ENCODE data around the gene BTBD17. TPM values are rescaled to one million over a fixed set of nuclear protein-coding genes. Genes with fewer than 3 reads are reported as not detected.
A peak's percentile ranks its signal among the peaks of the same experiment; 100 is the strongest.

The BTBD17 gene
- total RNA-seq, 2 experiments from 2014 or later, result 0.18 TPM; not detected in 1

DNA sequence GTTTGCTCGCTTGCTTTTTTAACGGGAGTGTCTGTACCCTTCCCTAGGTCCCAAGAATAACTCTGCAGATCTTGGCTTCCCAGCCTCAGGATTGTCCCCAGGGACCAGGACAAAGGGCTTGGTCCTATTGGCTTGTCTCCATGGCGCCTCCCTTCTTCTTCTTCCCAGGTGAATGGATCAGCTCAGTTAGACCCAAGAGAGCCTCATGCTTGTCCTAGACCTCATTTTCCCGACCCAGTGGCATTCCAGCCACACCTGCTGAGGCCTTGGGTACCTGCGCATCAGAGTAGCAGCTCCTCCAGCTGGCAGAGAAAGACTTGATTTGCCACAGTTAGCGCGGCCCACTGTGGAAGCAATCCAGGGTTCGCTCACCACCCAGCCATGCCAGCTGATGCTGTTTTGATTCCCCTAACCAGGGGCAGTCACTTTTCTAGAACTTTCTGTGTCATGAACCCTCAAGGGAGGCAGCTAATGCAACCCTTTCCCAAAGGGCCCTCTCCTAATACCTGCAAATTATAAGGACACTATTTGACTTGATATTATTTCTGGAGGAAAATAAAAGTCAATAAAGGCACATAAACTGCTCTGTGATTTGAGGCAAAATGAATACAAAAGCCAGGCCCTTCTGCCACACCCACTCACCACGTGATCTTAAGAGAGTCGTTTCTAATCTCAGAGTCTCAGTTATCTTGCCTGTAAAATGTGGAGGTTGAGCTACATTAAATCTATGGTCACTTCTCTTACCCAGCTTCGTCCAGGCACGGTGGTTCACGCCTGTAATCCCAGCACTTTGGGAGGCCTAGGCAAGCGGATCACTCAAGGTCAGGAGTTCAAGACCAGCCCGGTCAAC, 19.5 kb upstream of the BTBD17 start:
- Mint-ChIP-seq H3K4me3 (no peak overlapping the region), H3K27me3 (peaks cover 12% of the 10 kb centered on the region), H3K9me3 (no peaks in the 10 kb centered on the region), H3K27ac (no peak overlapping the region), H3K4me1 (peaks cover 9% of the 10 kb centered on the region), H3K36me3 (ENCODE audit: low read depth) (no peaks in the 10 kb centered on the region)
- CTCF ChIA-PET, result interaction anchor here (0.6 to 8.5 kb wide), 7 partner anchors 12 to 222 kb away, joined by 3 to 128 read pairs (median 29); partner anchors contain the start of gene GPR142
- POLR2A ChIA-PET, result no interaction called here
- no peak for DNase-seq

DNA sequence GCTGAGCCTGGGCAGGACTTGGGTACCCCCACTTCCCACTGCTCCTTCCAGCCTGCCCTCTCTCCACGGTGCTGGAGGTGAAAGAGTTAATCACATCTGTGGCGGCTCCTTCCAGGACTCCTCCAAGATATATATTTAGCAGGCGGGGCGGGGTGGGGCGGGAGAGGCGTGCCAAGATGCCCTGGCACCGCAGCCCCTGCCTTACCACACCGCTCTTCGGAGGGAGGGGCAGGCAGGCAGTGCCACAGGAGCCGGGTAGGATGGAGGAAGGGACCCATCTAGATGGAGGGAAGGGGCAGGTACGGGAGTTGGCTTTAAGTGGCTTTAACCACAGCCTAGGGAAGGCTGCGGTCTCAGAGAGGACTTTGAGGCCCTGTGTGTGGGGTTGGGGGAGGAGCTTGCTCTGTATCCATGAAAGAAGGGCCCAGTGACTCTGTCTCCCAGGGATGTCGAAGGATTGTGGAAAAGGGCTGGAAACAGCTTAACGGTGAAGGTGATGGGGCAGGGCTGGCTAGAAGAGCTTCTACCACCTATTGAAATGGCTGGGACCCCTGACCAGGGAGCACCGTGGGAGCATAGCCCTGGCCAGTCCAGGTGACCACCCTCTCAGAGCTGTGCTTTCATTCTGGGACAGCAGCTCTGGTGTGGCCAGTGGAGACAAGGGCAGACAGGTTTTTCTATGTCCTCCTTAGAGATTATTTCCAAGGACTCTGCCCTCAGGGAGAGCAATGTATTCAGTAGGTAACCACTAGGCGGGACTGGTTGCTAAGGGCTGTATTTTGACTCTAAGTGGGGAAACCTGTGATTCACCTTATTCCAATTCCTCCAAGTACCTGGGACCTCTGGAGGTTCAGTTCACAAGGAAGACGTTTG, 18.7 kb upstream of the BTBD17 start:
- DNase-seq, result no peak
- Mint-ChIP-seq H3K27me3 (peaks cover 12% of the 10 kb centered on the region), H3K4me3 (no peak overlapping the region), H3K36me3 (ENCODE audit: low read depth) (no peaks in the 10 kb centered on the region), H3K27ac (no peak overlapping the region), H3K9me3 (no peaks in the 10 kb centered on the region), H3K4me1 (peaks cover 9% of the 10 kb centered on the region)
- CTCF ChIA-PET, result interaction anchor here (0.8 to 8.5 kb wide), 11 partner anchors 10 to 223 kb away, joined by 3 to 128 read pairs (median 7); partner anchors contain the start of genes CD300A and GPR142
- POLR2A ChIA-PET, result interaction anchor here (1.1 to 1.6 kb wide), 3 partner anchors 10 to 58 kb away, joined by 3 to 10 read pairs (median 4); no protein-coding TSS in a partner anchor

DNA sequence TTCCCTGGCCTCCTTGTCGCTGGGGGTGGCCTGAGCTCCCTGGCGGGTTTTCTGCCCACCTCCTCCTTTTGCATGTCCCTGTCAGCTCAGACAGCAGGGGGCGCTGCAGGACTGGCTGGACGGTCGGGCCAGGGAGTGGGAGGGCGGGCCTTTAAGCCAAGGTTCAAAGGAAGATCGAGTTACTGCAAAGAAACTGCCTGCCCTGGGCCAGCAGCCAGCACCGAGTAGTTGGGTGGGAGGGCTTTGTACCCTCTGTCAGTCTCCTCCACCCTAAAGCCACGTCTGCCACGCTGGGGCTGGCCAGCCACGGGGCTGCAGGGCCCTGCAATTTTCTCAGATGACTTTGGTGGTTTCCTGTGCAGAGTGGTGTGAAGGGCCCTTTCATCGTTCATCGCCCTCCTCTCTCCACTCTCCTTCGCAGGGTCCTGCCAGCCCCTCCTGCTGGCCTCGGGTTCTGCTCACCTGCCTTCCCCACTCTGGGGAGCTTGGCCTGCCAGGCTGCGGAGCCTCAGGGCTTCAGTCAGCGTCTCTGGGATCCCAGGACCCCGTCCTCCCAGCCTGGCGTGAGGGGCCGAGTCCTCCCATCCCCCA, 17.9 kb upstream of the BTBD17 start:
- peaks cover 9% of the 10 kb centered on the region for H3K4me1 Mint-ChIP-seq
- peaks cover 12% of the 10 kb centered on the region for H3K27me3 Mint-ChIP-seq
- DNase-seq, result peak; percentile 93
- no peaks in the 10 kb centered on the region for H3K36me3 Mint-ChIP-seq (ENCODE audit: low read depth)
- H3K9me3 Mint-ChIP-seq, result no peaks in the 10 kb centered on the region
- no peak overlapping the region for H3K27ac Mint-ChIP-seq
- CTCF ChIA-PET, result interaction anchor here (0.6 to 8.5 kb wide), 31 partner anchors 9 to 356 kb away, joined by 3 to 128 read pairs (median 5); partner anchors contain the start of genes BTBD17, CD300A, CD300LD and GPR142
- POLR2A ChIA-PET, result interaction anchor here (0.8 to 1.6 kb wide), 6 partner anchors 9 to 111 kb away, joined by 3 to 10 read pairs (median 4); no protein-coding TSS in a partner anchor
- H3K4me3 Mint-ChIP-seq, result no peak overlapping the region

DNA sequence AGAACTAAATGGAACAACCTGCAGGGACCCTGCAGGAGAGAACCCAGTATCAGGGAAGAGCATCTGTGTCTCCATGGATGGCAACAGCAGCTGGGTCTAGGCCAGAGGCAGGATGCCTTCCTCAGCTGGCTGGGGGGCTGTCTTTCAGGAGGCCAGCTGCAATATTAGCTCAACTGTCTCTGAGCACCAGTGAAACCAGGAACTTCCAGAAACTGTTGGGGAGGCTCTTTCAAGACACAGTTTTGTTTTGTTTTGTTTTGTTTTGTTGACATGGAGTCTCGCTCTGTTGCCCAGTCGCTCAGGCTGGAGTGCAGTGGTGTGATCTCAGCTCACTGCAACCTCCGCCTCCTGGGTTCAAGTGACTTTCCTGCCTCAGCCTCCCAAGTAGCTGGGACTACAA, 13.2 kb upstream of the BTBD17 start:
- ChIA-PET POLR2A (no interaction called here), CTCF (interaction anchor here (8.5 kb wide), 1 partner anchor 81 kb away, joined by 128 read pairs; no protein-coding TSS in a partner anchor)
- no peaks in the 10 kb centered on the region for H3K36me3 Mint-ChIP-seq (ENCODE audit: low read depth)
- peaks cover 6% of the 10 kb centered on the region for H3K4me1 Mint-ChIP-seq
- no peak overlapping the region for H3K4me3 Mint-ChIP-seq
- H3K27me3 Mint-ChIP-seq, result peaks cover 10% of the 10 kb centered on the region
- no peak for DNase-seq
- H3K9me3 Mint-ChIP-seq, result no peaks in the 10 kb centered on the region
- no peak overlapping the region for H3K27ac Mint-ChIP-seq

DNA sequence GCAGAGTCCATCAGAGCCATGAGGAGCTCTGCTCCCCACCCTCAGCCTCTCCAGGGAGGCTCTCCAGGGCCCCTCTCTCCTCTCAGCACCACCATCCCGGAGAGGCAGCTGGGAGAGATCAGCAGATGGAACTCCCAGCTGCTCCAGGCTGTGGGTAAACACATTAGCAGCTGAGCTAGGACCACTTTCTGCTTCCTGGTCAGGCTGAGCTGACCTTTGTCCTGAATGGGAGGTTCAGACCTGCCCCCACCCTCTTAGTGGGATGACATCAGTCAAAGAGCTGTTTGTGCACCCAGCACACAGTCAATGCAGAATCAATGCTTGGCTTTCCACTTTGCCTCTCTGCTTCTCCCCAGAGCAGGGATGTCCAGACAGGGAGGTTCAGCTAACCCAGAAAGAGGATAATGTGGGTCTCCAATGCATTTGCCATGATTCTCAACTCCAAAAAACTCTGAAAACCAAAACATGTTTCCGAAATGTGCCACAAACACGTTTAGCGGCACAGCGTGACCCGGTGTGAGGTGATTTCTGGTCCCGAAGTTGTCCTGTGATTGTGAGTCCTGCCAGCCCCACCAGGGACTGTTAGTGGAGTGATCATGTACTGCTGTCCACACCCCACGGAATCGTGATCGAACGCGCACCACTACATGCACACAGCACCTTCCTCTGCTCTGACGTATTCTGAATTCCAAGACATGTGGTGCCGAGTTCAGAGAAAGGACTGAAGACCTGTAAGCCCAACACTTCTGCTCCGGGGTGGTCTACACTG, 12.4 kb upstream of the BTBD17 start:
- POLR2A ChIA-PET, result no interaction called here
- no peak overlapping the region for H3K27ac Mint-ChIP-seq

DNA sequence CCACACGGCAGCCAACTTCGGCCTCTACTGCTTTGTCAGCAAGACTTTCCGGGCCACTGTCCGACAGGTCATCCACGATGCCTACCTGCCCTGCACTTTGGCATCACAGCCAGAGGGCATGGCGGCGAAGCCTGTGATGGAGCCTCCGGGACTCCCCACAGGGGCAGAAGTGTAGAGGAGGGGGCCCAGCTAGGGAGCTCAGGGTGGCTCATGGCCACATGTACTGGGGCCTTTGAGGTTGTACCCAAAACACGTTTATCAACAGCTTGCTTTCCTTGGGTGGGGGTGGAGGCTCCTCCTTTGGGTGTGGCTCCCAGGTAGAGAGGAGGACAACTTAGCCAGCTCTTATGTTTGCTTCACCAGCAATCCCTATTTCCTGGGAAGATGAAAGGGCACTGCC, 10.8 kb upstream of the BTBD17 start:
- CTCF ChIA-PET, result no interaction called here
- H3K4me1 Mint-ChIP-seq, result peaks cover 15% of the 10 kb centered on the region
- H3K9me3 Mint-ChIP-seq, result no peaks in the 10 kb centered on the region
- POLR2A ChIA-PET, result no interaction called here
- H3K27ac Mint-ChIP-seq, result no peak overlapping the region
- peaks cover 11% of the 10 kb centered on the region for H3K27me3 Mint-ChIP-seq
- no peak overlapping the region for H3K4me3 Mint-ChIP-seq
- no peak for DNase-seq
- no peaks in the 10 kb centered on the region for H3K36me3 Mint-ChIP-seq (ENCODE audit: low read depth)

More for the DNA sequence above, 12.4 kb upstream of the BTBD17 start:
- Mint-ChIP-seq H3K27me3 (peaks cover 12% of the 10 kb centered on the region), H3K4me3 (no peak overlapping the region), H3K4me1 (peaks cover 6% of the 10 kb centered on the region), H3K9me3 (no peaks in the 10 kb centered on the region), H3K36me3 (ENCODE audit: low read depth) (no peaks in the 10 kb centered on the region)
- DNase-seq, result no peak
- CTCF ChIA-PET, result interaction anchor here (0.9 to 1.2 kb wide), 2 partner anchors 8 to 13 kb away, joined by 3 to 6 read pairs; partner anchors contain the start of gene BTBD17

DNA sequence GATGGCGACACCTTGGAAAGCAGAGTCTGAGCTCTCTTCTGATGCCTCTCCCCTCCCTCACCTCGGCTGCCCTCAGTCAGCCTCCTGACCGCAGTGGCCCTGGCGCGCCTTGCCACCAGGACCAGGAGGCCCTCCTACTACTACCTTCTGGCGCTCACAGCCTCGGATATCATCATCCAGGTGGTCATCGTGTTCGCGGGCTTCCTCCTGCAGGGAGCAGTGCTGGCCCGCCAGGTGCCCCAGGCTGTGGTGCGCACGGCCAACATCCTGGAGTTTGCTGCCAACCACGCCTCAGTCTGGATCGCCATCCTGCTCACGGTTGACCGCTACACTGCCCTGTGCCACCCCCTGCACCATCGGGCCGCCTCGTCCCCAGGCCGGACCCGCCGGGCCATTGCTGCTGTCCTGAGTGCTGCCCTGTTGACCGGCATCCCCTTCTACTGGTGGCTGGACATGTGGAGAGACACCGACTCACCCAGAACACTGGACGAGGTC, 10.0 kb upstream of the BTBD17 start:
- ChIA-PET POLR2A (no interaction called here), CTCF (no interaction called here)
- Mint-ChIP-seq H3K4me3 (no peak overlapping the region), H3K27me3 (peaks cover 5% of the 10 kb centered on the region), H3K4me1 (peaks cover 15% of the 10 kb centered on the region), H3K36me3 (ENCODE audit: low read depth) (no peaks in the 10 kb centered on the region), H3K27ac (no peak overlapping the region), H3K9me3 (no peaks in the 10 kb centered on the region)
- no peak for DNase-seq

DNA sequence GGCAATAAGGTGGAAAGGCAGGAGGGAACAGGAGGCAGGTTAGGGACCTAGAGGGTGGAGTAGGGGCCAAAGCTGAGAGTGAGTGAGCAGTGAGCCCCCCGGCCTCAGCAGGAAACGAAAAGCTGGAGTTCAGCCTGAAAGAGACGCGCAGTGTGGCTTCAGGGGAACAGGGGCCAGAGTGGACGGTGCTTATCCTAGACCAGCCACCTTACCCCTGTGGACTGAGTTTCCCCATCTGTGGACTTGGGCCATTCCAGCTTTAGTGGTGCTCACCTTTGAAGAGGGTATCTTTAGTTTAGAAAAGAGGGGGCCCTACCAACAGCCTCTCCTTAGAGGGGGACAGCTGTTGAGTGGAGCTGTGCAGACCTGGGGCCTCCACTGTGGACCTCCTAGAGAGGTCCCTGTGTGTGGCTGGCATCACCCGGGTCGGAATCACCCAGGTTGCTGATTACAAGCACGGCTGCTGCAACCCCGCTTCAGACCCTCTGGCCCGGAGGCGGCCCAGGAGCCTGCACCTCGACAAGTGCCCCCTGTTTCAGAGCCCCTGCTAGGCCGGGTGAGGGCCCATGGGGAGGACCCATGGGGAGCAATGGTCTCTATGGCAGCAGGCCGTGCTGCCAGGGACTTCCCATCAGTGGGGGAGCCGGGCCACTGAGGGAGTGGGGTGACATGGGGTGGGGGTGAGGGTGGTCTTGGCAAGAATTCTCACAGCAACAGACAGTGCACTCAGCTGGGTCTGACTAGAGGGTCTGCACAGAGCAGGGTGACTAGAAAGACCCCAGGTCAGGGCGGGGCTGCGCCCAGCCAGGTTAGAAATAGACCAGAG, 8.2 kb upstream of the BTBD17 start:
- POLR2A ChIA-PET, result interaction anchor here (1.0 to 2.0 kb wide), 5 partner anchors 8 to 167 kb away, joined by 3 to 10 read pairs (median 3); partner anchors contain the start of gene BTBD17
- CTCF ChIA-PET, result interaction anchor here (0.6 to 6.0 kb wide), 16 partner anchors 10 to 234 kb away, joined by 3 to 77 read pairs (median 9); partner anchors contain the start of gene RPL38
- H3K4me1 Mint-ChIP-seq, result peaks cover 15% of the 10 kb centered on the region

DNA sequence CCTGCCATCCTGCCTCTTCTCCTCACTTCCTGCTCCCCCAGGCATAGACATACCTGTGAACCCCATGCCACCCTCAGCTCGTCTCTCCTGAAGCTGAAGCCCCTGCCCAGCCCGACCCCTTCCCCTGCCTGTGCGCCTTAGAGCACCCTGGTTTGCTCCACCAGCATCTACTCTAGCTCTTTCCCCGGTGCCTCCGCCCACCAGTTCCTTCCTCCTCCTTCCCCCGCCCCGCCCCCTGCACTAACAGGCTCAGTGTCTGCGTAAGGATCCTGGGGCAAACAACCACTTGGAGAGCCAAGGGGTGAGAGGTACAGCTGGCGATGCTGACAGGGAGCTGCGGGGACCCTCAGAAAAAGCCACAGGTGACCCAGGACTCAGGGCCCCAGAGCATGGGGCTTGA, 7.6 kb upstream of the BTBD17 start:
- H3K36me3 Mint-ChIP-seq (ENCODE audit: low read depth), result no peaks in the 10 kb centered on the region
- H3K27me3 Mint-ChIP-seq, result peaks cover 4% of the 10 kb centered on the region
- H3K27ac Mint-ChIP-seq, result no peak overlapping the region
- H3K4me1 Mint-ChIP-seq, result peaks cover 15% of the 10 kb centered on the region
- peak overlapping the region; percentile 21 for H3K4me3 Mint-ChIP-seq
- no peaks in the 10 kb centered on the region for H3K9me3 Mint-ChIP-seq
- ChIA-PET CTCF (interaction anchor here (0.6 to 6.0 kb wide), 26 partner anchors 11 to 382 kb away, joined by 3 to 77 read pairs (median 6); no protein-coding TSS in a partner anchor), POLR2A (interaction anchor here (1.0 to 2.0 kb wide), 5 partner anchors 10 to 166 kb away, joined by 3 to 10 read pairs (median 3); no protein-coding TSS in a partner anchor)
- peak; percentile 76 for DNase-seq

More for the DNA sequence above, 8.2 kb upstream of the BTBD17 start:
- Mint-ChIP-seq H3K4me3 (no peak overlapping the region), H3K27me3 (peaks cover 5% of the 10 kb centered on the region), H3K27ac (no peak overlapping the region), H3K36me3 (ENCODE audit: low read depth) (no peaks in the 10 kb centered on the region), H3K9me3 (no peaks in the 10 kb centered on the region)
- DNase-seq, result no peak

DNA sequence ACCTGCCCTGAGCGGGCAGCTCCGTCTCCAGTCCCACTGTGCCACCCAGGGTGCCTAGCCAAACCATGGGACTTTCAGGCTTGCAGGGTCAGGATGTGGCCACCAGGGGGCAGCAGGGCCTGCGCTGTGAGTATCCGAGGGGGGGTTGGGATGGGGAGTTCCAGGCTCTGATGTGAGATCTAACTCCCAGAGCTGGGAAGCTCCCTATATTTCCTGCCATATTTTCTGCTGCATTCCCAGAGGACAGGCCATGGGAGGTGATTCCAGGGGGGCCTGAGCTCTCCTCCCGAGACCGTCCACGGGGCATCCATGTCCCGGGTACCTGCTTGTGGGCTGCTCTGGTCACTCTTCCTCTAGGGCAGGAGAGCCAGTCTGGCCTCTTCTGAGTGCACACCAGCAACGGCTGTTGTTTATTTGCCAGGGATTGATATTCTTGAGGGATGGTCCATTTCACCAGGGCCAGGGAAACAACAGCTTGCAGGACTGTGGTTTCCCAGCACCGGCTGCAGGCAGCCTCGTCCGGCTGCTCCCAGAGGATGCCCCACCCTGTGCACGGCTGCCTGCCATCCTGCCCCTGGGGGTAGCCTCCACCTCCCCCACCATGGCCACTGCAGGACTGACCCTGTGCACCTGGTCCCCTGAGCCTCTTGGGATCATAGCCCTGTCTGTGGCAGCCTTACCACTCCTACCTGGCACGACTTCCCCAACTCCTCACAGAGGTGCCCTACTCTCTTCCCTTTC, 6.8 kb upstream of the BTBD17 start:
- Mint-ChIP-seq H3K27ac (no peak overlapping the region), H3K36me3 (ENCODE audit: low read depth) (no peaks in the 10 kb centered on the region), H3K4me1 (peaks cover 15% of the 10 kb centered on the region), H3K27me3 (peaks cover 2% of the 10 kb centered on the region), H3K4me3 (peak overlapping the region; percentile 13), H3K9me3 (no peaks in the 10 kb centered on the region)
- ChIA-PET POLR2A (interaction anchor here (1.2 to 2.0 kb wide), 4 partner anchors 11 to 165 kb away, joined by 3 to 10 read pairs (median 4); no protein-coding TSS in a partner anchor), CTCF (interaction anchor here (0.7 to 6.0 kb wide), 40 partner anchors 10 to 383 kb away, joined by 3 to 77 read pairs (median 4); partner anchors contain the start of genes CD300C and TTYH2)
- DNase-seq, result peak; percentile 78

Data from activated CD4-positive, alpha-beta memory T cell treated with anti-CD3 and anti-CD28 coated beads, Interleukin-2, amount 10 ng/mL, durations not matched to agents 7 days and 5 days (primary cell).